Natural killer cell (primary cell): Measurements from ENCODE around the gene VPS13D. TPM values are rescaled to one million over a fixed set of nuclear protein-coding genes. Genes with fewer than 3 reads are reported as not detected.

ENCODE experiments used
- ATAC-seq, 3 donors: fragments of 150-1000 bp in 2 of 3; fragments of 200-7000 bp in 1 of 3; cut with Tn5 transposase; 1 replicate in 1 of 3; 2 replicates in 2 of 3; pipeline ENCODE4 v1.10.0; 2021; ENCODE audit warnings: mild to moderate bottlenecking in 2 of 3, moderate library complexity in 2 of 3
- DNase-seq, 2 donors: peaks; one replicate each; pipeline versions ENCODE4 v3.0.0 to v3.0.0-alpha.2; 2013 to 2021; ENCODE audit warnings: mixed read lengths in 1 of 2
- H3K27ac ChIP-seq: one replicate; pipeline ENCODE4 v1.5.1; 2013; ENCODE audit warnings: mild to moderate bottlenecking, low read length
- H3K27me3 ChIP-seq: one replicate; pipeline ENCODE4 v1.6.1; 2013; ENCODE audit warnings: low read length; ENCODE audit not compliant: control insufficient read depth, insufficient read depth
- H3K36me3 ChIP-seq: one replicate; pipeline ENCODE4 v1.6.1; 2013; ENCODE audit warnings: low read length; ENCODE audit not compliant: control insufficient read depth, insufficient read depth
- H3K4me1 ChIP-seq: one replicate; pipeline ENCODE4 v1.6.1; 2013; ENCODE audit warnings: low read length; ENCODE audit not compliant: control insufficient read depth, insufficient read depth
- H3K4me3 ChIP-seq: one replicate; pipeline ENCODE4 v1.5.1; 2013; ENCODE audit warnings: low read length
- H3K9me3 ChIP-seq: one replicate; pipeline ENCODE4 v1.6.1; 2013; ENCODE audit warnings: low read length; ENCODE audit not compliant: control insufficient read depth, insufficient read depth
- H3K27ac Mint-ChIP-seq, 2 donors: one replicate each; pipeline ENCODE4 v1.8.0; 2022; ENCODE audit warnings: mild to moderate bottlenecking in 2 of 2, mixed read lengths in 2 of 2, moderate library complexity in 1 of 2
- H3K27me3 Mint-ChIP-seq, 2 donors: one replicate each; pipeline ENCODE4 v1.8.0; 2022; ENCODE audit warnings: low read depth in 2 of 2, mixed read lengths in 2 of 2
- H3K36me3 Mint-ChIP-seq: one replicate; pipeline ENCODE4 v1.8.0; 2022; ENCODE audit warnings: mixed read lengths
- H3K4me1 Mint-ChIP-seq, 2 donors: one replicate each; pipeline ENCODE4 v1.8.0; 2022; ENCODE audit warnings: mixed read lengths in 2 of 2
- H3K4me3 Mint-ChIP-seq: one replicate; pipeline ENCODE4 v1.8.0; 2022; ENCODE audit warnings: mild to moderate bottlenecking, moderate library complexity, mixed read lengths
- H3K9me3 Mint-ChIP-seq, 2 donors: one replicate each; pipeline ENCODE4 v1.8.0; 2022; ENCODE audit warnings: mixed read lengths in 2 of 2
- CTCF ChIP-seq: fragments of 200-600 bp; IDR thresholded peaks from one replicate; pipeline ENCODE4 v1.8.0; 2022; ENCODE audit warnings: antibody characterized with exemption
- WGBS: methylation state at CpG from one replicate; pipeline ENCODE4 v1.1.7; 2013; ENCODE audit warnings: missing lambda C conversion rate; ENCODE audit not compliant: insufficient coverage; 5-methylcytosine and 5-hydroxymethylcytosine counted together
- intact Hi-C: fragments of 100-400 bp; cut with micrococcal nuclease; formaldehyde crosslinking; loops from one replicate; pipeline ENCODE4 v1.14.2; 2022
- total RNA-seq, 4 donors: library from RNA; stranded (reverse); fragments of 120-200 nt in 1 of 4; gene quantifications; one replicate each; pipeline versions ENCODE4 v1.2.3 to v1.2.4, GENCODE V29; 2013 to 2022

Gene VPS13D
- total RNA-seq, 3 donors from 2014 or later (not counting 1 experiment from before 2014, with no cell fraction given): 66.3 to 94.0 (median 81.7) TPM

- H3K9me3 ChIP-seq: no peaks in the 10 kb centered on the region
- peaks cover 37% of the 10 kb centered on the region for H3K36me3 Mint-ChIP-seq
- WGBS: 91% methylated on average over 1 of the region's 1 CpG
Measured at GRCh38 chr1:12353981-12354380, 124.2 kb downstream of the VPS13D start.

DNA sequence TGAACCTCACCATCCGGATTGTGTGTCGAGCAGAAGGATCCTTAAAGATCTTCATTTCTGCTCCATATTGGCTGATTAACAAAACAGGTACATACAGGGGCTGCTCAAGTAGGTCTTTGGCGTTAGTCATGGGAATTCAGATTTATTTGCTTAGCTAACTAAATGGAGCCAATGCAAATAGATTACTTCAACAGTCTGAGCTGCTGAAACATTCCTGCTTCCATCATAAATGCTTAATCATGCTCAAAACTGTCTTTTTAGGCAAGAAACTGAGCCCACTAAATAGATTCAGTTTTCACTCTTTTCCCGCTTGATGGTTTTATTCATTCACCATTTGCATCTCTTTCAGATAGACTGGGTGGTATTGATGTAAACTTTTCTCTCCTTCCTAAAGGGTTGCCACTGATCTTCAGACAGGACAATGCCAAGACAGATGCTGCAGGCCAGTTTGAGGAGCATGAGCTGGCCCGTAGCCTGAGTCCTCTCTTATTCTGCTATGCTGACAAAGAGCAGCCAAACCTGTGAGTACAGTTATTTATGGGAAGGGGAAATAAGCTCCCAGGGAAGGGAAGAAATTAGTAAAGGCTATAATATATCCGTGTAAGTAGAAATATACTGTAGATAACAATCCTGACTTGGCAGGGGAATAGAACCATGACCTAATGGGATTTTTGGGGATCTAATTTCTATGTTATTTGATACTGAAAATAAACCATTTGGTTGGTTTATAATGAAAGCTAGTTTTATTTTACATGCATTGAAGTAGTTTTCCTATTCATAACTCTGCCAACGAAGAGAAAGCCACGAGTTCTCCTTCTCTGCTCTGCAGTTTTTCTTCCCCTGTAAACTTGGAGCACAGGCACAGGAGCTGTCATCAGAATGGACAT, 126.4 kb downstream of the VPS13D start:
- Histone ChIP-seq H3K9me3 (no peaks in the 10 kb centered on the region), H3K36me3 (peaks cover 51% of the 10 kb centered on the region), H3K27ac (no peak overlapping the region), H3K4me3 (no peak overlapping the region), H3K4me1 (no peaks in the 10 kb centered on the region), H3K27me3 (no peaks in the 10 kb centered on the region)
- Mint-ChIP-seq H3K9me3 (no peaks in the 10 kb centered on the region), H3K4me3 (no peak overlapping the region), H3K36me3 (peaks cover 17% of the 10 kb centered on the region), H3K27me3 (no peaks in the 10 kb centered on the region), H3K27ac (no peak overlapping the region), H3K4me1 (no peaks in the 10 kb centered on the region)
- no peak for DNase-seq
- no peak for ATAC-seq
- TF ChIP-seq CTCF: no peak
- intact Hi-C loops: no loop called here
- WGBS: 93% methylated on average over 7 of the region's 8 CpGs

More at GRCh38 chr1:12353981-12354380, 124.2 kb downstream of the VPS13D start:
- TF ChIP-seq CTCF: no peak
- H3K27ac ChIP-seq: no peak overlapping the region
- no peak for DNase-seq
- no peaks in the 10 kb centered on the region for H3K9me3 Mint-ChIP-seq
- H3K36me3 ChIP-seq: peaks cover 57% of the 10 kb centered on the region
- H3K27me3 Mint-ChIP-seq: no peaks in the 10 kb centered on the region
- no peaks in the 10 kb centered on the region for H3K4me1 Mint-ChIP-seq
- intact Hi-C loops: no loop called here
- no peaks in the 10 kb centered on the region for H3K4me1 ChIP-seq
- no peaks in the 10 kb centered on the region for H3K27me3 ChIP-seq
- ATAC-seq: no peak
- H3K4me3 Mint-ChIP-seq: no peak overlapping the region
- no peak overlapping the region for H3K4me3 ChIP-seq
- H3K27ac Mint-ChIP-seq: no peak overlapping the region

DNA sequence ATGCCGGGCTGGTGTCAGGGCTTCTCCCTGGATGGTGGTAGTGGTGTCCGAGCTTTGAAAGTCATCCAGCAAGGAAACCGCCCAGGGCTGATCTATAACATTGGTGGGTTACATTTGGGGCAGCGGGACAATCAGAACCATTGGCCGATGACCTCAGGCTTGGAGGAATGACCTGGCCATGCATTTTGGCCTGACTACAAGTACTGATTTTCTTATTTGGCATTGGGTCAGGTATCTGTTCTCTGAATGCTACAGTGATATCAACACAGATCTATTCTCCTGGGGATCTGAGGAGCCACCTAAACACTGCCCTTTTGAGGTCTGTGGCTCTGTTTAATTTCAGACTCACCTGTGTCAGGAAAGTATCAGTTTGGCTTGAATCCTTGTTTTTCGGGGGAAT, 128.7 kb downstream of the VPS13D start:
- peaks cover 65% of the 10 kb centered on the region for H3K36me3 ChIP-seq
- no peaks in the 10 kb centered on the region for H3K27me3 Mint-ChIP-seq
- no peak overlapping the region for H3K27ac Mint-ChIP-seq
- no peak overlapping the region for H3K27ac ChIP-seq
- H3K9me3 ChIP-seq: no peaks in the 10 kb centered on the region
- H3K4me1 Mint-ChIP-seq: no peaks in the 10 kb centered on the region
- no peak overlapping the region for H3K4me3 Mint-ChIP-seq
- intact Hi-C loops: no loop called here
- WGBS: 98% methylated on average over 6 of the region's 6 CpGs
- H3K9me3 Mint-ChIP-seq: no peaks in the 10 kb centered on the region
- no peak overlapping the region for H3K4me3 ChIP-seq
- H3K4me1 ChIP-seq: no peaks in the 10 kb centered on the region
- H3K36me3 Mint-ChIP-seq: peaks cover 17% of the 10 kb centered on the region
- TF ChIP-seq CTCF: no peak
- DNase-seq (no peak), ATAC-seq (no peak)
- H3K27me3 ChIP-seq: no peaks in the 10 kb centered on the region
